Measurements from ENCODE around the gene NTM.

Gene NTM

GRCh38 chr11:131980199-131980598, 609.8 kb downstream of the NTM start:
- no peak for DNase-seq (ENCODE audit: low read depth in 2 of 2, low spot score in 1 of 2)

- DNase-seq (ENCODE audit: low read depth in 2 of 2, low spot score in 1 of 2), result no peak
Observed at GRCh38 chr11:131980888-131981668, 610.7 kb downstream of the NTM start.

- DNase-seq (ENCODE audit: low read depth in 2 of 2, low spot score in 1 of 2), result no peak
Observed at GRCh38 chr11:131982154-131982553, 611.7 kb downstream of the NTM start.

- DNase-seq (ENCODE audit: low read depth in 2 of 2, low spot score in 1 of 2), result no peak
Observed at GRCh38 chr11:131985846-131986301, 615.5 kb downstream of the NTM start.

- DNase-seq (ENCODE audit: low read depth in 2 of 2, low spot score in 1 of 2), result no peak
Observed at GRCh38 chr11:131987703-131988102, 617.3 kb downstream of the NTM start.

GRCh38 chr11:131991606-131992005, 621.2 kb downstream of the NTM start:
- DNase-seq (ENCODE audit: low read depth in 2 of 2, low spot score in 1 of 2), result no peak

- DNase-seq (ENCODE audit: low read depth in 2 of 2, low spot score in 1 of 2), result no peak
Observed at GRCh38 chr11:131993246-131993645, 622.8 kb downstream of the NTM start.

GRCh38 chr11:131998020-131998419, 627.6 kb downstream of the NTM start:
- DNase-seq (ENCODE audit: low read depth in 2 of 2, low spot score in 1 of 2), result no peak

GRCh38 chr11:131999084-131999483, 628.7 kb downstream of the NTM start:
- DNase-seq (ENCODE audit: low read depth in 2 of 2, low spot score in 1 of 2), result no peak

GRCh38 chr11:131999955-132000354, 629.5 kb downstream of the NTM start:
- DNase-seq (ENCODE audit: low read depth in 2 of 2, low spot score in 1 of 2), result no peak

GRCh38 chr11:132005887-132006286, 635.5 kb downstream of the NTM start:
- no peak for DNase-seq (ENCODE audit: low read depth in 2 of 2, low spot score in 1 of 2)

GRCh38 chr11:132006884-132007580, 636.6 kb downstream of the NTM start:
- no peak for DNase-seq (ENCODE audit: low read depth in 2 of 2, low spot score in 1 of 2)

- no peak for DNase-seq (ENCODE audit: low read depth in 2 of 2, low spot score in 1 of 2)
Observed at GRCh38 chr11:132008226-132008625, 637.8 kb downstream of the NTM start.

GRCh38 chr11:132008872-132009271, 638.5 kb downstream of the NTM start:
- DNase-seq (ENCODE audit: low read depth in 2 of 2, low spot score in 1 of 2), result no peak

- DNase-seq (ENCODE audit: low read depth in 2 of 2, low spot score in 1 of 2), result no peak
Observed at GRCh38 chr11:132020001-132020400, 649.6 kb downstream of the NTM start.

- no peak for DNase-seq (ENCODE audit: low read depth in 2 of 2, low spot score in 1 of 2)
Observed at GRCh38 chr11:132022285-132022684, 651.9 kb downstream of the NTM start.

GRCh38 chr11:132022733-132023478, 652.5 kb downstream of the NTM start:
- DNase-seq (ENCODE audit: low read depth in 2 of 2, low spot score in 1 of 2), result no peak

GRCh38 chr11:132024587-132025295, 654.3 kb downstream of the NTM start:
- DNase-seq (ENCODE audit: low read depth in 2 of 2, low spot score in 1 of 2), result no peak

GRCh38 chr11:132026746-132027145, 656.3 kb downstream of the NTM start:
- DNase-seq (ENCODE audit: low read depth in 2 of 2, low spot score in 1 of 2), result no peak

- DNase-seq (ENCODE audit: low read depth in 2 of 2, low spot score in 1 of 2), result no peak
Observed at GRCh38 chr11:132028380-132029240, 658.2 kb downstream of the NTM start.
